ENCODE measurements around the gene ADCY9.

ADCY9 gene

DNA sequence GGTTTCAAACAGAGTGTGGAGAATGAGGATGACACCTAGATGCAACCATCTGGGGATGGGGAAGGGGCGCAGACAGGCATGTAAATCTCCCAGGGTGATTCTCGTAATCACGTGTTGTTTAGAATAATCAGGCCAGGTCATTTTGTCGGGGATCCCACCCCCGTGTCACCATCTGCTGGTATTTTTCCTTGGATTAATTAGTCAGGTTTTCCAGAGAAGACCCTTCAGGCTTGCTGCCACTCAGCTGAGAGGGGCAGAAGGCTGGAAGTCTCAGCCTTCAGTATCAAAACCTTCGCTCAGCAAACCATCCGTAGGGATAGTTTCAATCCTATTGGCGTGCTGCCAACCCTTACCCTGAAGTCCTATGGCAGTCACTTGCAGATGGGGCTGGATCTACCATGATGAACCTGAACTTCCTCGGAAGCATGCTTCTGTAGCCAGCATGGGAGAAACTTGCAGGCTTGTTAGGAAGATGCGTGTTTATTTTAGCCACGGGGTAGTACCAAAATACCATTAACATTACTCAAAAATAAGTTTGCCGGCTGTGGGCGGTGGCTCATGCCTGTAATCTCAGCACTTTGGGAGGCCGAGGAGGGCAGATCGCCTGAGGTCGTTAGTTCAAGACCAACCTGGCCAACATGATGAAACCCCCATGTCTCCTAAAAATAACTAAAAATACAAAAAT, 7.5 kb upstream of the ADCY9 start:
- DNase-seq (ENCODE audit: low read depth, low spot score): no peak

DNA sequence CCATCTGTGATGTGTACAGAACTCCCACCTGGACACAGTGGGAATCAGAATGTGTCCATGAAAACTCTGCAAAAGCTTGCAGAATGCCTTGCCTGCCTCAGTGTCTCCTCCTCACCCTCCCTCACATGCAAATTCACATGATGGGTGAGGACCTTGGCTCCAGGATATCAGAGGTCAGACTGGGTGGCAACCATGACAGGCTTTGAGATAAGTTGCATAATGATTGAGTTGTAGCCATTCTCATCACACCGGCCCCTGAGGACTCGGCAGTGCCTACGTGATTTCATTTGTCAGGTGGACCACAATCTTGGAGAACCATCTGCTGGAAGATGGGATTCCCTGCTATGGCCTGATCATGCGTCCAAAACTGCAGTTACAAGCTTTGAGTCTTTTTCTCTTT, 3.9 kb upstream of the ADCY9 start:
- no peak for DNase-seq (ENCODE audit: low read depth, low spot score)

- no peak for DNase-seq (ENCODE audit: low read depth, low spot score)
Measured at GRCh38 chr16:4117250-4117578, 972 bp upstream of the ADCY9 start.

- DNase-seq (ENCODE audit: low read depth, low spot score): no peak
Measured at GRCh38 chr16:4115949-4116318, 308 bp downstream of the ADCY9 start.

- DNase-seq (ENCODE audit: low read depth, low spot score): peak; percentile 59
Measured at GRCh38 chr16:4115209-4115948, 863 bp downstream of the ADCY9 start.

DNA sequence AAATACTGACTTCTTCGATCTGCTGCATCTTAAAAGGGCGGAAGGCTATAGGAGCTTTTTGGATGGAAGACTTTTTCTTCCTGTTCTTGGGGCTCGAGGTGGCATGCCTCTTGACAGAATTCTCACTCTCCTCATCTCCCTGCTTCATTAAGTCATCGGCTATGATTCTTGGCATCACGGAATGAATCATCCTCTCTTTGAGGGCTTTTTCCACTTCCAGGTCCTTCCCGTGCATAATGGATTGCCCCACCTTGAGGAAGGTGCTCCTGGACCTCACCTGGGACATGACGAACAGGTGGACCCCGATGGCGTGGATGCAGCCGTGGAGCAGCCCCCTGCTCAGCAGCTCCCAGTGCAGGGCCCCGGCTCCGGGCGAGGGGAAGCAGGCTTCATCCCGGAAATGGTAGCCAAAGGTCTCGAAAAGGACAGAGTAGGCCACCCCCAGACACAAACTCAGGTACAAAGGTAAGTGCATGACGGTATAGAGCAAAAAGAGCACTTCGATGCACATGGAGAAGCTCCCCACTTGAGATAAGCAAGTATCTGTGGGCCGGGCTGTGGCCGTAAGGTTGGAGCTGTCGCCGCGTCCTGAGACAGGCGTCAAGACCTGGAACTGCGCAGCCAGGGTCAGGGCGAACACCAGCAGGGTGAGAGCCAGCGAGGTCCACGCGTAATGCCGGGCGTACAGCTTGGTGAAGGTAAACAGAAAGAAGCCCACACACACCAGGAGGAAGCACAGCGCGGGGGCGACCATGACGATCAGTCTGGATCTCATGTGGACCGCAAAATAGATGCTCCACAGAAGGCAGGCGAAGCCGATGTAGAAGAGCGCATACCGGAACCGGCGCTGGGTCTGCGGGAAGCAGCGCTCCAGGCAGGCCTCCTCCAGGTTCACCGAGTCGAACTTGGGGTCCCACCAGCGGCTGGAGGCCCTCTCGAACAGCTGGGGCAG, 1.7 kb downstream of the ADCY9 start:
- no peak for DNase-seq (ENCODE audit: low read depth, low spot score)

- DNase-seq (ENCODE audit: low read depth, low spot score): no peak
Measured at GRCh38 chr16:4113358-4114256, 2.6 kb downstream of the ADCY9 start.

DNA sequence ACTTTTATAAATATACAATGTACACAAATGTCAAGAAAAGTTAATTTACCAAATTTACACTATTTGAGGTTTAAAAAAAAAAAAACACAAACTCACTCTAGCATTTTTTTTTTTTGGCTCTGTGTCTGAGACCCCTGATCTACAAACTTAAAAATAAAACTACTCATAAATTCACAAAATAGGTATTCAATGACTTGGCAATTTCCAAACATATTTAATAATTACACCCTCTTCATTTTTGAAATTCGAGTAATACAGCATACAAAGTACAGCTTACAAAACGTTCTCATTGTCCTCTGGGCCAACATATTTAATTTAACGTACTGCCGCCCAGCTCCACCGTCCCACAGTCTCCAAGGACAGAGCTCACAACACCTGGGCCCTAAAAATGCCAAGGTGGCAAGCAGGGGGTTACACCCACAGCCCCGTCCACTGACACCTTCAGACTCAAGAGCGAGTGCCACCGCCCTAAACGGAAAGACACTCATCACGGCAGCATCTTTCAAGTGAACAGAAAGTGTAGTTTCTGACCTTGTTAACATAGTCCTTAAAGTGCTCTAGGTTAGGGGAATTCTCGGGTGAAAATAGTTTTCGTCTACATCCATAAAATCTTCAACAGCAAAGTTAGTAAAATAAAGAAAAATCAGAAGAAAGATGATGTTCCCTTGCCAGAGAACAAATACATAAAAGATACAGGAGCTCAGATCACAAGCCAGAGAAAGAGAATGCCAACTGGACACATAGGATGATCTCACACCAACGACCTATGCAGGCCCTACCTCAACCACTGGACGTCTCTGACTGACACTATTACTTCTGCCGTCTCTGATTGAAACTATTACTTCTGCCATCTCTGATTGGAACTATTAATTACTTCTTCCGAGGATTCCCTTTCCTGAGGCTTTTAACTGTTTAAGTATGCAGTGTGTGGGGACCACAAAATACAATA, 4.2 kb downstream of the ADCY9 start:
- no peak for DNase-seq (ENCODE audit: low read depth, low spot score)

DNA sequence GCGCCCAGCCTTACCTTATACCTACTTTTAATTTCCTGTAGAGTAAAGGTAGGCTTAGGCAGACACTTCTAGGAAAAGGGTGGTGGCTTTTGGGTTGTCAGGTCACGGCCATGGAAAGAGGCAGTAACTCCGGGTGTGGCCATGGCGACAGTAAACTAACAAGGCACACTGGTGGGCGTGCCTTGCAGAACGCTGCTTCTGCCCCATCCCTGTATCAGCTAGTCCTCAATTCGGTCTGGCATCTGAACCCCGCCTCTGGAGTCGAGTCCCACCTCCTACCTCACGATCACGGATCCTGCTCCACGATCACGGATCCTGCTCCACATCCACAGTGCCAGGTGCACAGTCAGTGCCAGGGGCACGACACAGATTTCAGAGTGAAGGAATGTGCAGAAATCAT, 5.6 kb downstream of the ADCY9 start:
- DNase-seq (ENCODE audit: low read depth, low spot score): no peak

DNA sequence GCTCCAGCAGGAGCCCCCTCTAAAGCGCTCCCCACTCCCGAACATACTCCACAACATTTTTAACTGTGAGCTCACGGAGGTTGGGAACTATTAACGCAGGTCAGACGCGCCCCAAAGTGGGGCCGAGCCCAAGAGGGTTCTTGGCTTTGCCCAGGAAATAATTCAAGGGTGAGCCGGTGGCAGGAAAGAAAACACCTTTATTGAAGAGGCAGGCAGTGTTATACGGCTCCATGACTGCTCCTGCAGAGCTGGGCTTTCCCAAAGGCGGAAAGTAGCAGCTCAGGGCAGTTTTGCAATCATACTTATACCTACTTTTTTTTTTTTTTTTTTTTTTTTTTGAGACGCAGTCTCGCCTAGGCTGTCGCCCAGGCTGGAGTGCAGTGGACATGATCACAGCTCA, 6.2 kb downstream of the ADCY9 start:
- no peak for DNase-seq (ENCODE audit: low read depth, low spot score)

- peak; percentile 58 for DNase-seq (ENCODE audit: low read depth, low spot score)
Measured at GRCh38 chr16:4109250-4109736, 6.9 kb downstream of the ADCY9 start.

DNA sequence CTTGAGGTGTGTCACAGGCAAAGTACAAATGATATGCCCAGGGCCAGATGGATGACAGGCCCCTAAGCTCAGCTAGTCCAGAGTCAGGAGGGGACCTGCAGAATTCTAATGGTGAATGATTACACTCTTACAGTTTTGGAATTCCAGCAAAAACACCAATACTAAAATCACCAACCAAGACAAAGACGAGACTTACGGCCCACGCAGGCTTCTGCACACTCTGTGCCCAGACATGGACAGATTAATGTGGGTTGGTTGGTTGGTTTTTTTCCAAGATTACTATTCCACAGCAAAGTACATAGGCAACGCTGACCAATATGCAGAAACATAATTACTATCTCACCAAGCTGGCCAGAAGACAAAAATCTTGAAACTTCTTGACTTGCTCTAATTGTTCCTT, 9.7 kb downstream of the ADCY9 start:
- DNase-seq (ENCODE audit: low read depth, low spot score): no peak

GRCh38 chr16:4105848-4106247, 10.4 kb downstream of the ADCY9 start:
- DNase-seq (ENCODE audit: low read depth, low spot score): no peak

DNA sequence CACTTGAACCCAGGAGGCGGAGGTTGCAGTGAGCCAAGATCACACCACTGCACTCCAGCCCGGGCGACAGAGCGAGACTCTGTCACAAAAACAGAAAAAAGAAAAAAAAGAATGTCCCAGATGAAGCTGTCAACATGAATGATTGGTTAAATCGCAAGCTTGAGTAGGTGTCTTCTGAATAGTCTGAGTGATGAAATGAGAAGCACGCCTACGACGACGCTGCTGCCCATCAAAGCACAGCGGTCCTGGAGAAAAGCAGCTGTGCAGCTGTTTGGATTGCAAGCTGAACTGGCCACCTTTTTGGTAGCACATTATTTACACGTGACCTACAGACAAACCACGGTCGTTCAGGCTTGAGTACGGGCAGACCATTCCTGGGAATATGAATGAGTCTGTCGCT, 12.5 kb downstream of the ADCY9 start:
- DNase-seq (ENCODE audit: low read depth, low spot score): no peak

- no peak for DNase-seq (ENCODE audit: low read depth, low spot score)
Measured at GRCh38 chr16:4101421-4102219, 14.6 kb downstream of the ADCY9 start.

- no peak for DNase-seq (ENCODE audit: low read depth, low spot score)
Measured at GRCh38 chr16:4098501-4098900, 17.7 kb downstream of the ADCY9 start.

GRCh38 chr16:4097826-4098240, 18.4 kb downstream of the ADCY9 start:
- no peak for DNase-seq (ENCODE audit: low read depth, low spot score)

DNA sequence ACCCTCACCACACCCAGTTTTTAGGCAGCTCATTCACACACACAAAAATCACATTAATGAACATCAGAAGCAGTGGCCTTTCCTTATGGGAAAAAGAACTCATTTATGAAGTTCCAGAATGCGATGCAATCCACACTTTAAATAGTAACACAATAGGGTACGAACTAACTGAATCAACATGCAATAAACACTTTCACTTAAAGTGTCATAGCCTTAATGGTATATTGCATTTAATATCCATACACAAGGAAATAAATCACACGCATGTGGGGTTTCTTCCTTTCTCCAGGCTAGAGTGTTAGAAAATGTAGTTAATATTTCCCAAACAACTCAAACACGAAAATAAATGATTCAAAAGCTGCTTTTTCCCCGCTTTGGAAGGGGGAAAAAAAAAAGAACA, 19.7 kb downstream of the ADCY9 start:
- no peak for DNase-seq (ENCODE audit: low read depth, low spot score)

- DNase-seq (ENCODE audit: low read depth, low spot score): no peak
Measured at GRCh38 chr16:4094127-4094773, 22.0 kb downstream of the ADCY9 start.

All from ELF-1 (cell line).